IPS-11a (cell line): ENCODE results near the gene ZNF223.
A peak's percentile ranks its signal among the peaks of the same experiment; 100 is the strongest.

Experiments used
- H3K4me3 ChIP-seq: one replicate; pipeline ENCODE4 v1.5.1; 2013; ENCODE audit warnings: low read depth, low read length, control low read depth

Gene ZNF223

DNA sequence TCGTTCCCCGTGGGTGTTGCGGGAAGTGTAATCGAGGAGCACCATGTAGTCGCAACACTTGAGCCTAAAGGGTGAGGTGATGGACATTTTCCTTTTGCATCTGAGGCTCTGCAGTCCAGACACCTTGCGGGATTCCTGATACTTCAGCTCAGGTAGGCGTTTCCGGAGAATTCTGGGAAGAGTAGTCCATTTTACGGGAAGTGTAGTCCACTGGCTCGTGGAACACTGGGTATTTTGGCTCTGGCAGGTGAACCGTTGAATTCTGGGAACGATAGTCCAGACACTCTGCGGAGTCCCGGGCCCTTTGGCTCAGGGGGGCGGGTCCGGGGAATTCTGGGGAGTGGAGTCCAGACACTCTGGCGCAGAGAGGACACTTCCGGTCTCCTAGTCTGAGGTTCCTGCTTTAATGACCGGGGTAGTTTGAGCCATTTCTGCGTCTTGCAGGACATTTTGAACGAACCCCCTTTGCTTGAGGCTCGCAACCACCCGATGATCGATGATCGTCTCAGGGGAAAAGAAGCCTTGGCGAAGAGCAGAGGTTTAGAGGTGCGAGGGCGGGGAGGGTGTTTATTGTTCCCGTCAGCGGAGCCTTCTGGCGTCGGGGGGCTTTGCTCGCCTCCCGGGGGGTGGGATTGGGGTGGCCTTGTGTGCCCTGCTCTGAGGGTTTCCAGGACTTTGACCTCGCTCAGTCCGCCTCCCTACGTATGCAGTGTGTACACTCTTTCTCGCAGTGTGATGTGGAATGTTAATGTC is at the start of gene ZNF223:
TSS of gene ZNF223 (plus strand) at position 387 of the 753 bp plus-strand sequence. CDS start 3,141 bp downstream, outside the sequence.
- peak within 1 kb of the TSS; percentile 84 for H3K4me3 ChIP-seq

- H3K4me3 ChIP-seq: peak overlapping the region; percentile 82
These were observed 49.6 kb upstream of the ZNF223 start for GRCh38 chr19:44002212-44002565.

DNA sequence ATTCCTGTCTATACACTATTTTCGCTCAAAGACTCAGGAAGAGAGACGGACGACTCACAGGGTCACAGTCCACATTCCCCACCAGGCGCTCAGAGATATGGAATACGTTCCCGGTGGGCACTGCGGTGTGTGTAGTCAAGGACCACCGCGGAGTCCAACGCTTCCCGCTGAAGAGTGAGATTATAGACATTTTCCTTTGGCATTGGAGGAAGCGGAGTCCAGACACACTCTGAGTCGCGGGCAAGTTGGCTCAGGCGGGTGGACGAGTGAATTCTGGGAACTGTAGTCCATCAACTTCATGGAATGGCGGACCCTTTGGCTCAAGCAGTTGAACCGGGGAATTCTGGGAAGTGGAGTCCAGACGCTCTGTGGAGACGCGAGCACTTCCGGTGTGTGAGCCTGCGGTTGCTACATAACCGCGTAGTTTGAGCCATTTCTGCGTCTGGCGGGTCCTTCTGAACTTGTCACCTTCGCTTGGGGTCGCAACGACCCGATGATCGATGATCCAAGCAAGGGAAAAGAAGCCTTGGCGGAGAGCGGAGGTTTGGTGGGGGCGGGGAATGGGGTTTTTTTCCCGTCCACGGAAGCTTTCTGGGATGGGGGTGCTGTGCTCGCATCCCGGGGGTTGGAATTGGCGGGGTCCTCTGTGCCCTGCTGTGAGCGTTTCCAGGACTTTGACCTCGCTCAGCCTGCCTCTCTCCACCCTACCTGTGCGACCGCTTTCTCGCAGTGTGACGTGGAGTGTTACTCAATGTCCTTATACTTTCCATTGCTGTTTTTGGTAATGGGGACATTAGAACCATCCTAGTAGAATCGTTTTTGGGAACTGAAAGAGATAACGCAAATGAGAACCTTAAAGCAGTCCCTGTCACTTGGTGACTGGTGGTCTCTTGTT is 49.0 kb upstream of the ZNF223 start, which contains the start of gene ZNF230:
TSS of gene ZNF230 (plus strand) at position 392 of the 895 bp plus-strand sequence. CDS start 4,122 bp downstream, outside the sequence.
- peak within 1 kb of the TSS; percentile 82 for H3K4me3 ChIP-seq

- H3K4me3 ChIP-seq: peak overlapping the region; percentile 82
These were observed 48.3 kb upstream of the ZNF223 start for GRCh38 chr19:44003461-44004009.

- H3K4me3 ChIP-seq: no peak overlapping the region
These were observed 45.9 kb upstream of the ZNF223 start for GRCh38 chr19:44005973-44006372.

- H3K4me3 ChIP-seq: no peak overlapping the region
These were observed 44.4 kb upstream of the ZNF223 start for GRCh38 chr19:44007473-44007872.

GRCh38 chr19:44010468-44010867 is 41.4 kb upstream of the ZNF223 start:
- H3K4me3 ChIP-seq: no peak overlapping the region

DNA sequence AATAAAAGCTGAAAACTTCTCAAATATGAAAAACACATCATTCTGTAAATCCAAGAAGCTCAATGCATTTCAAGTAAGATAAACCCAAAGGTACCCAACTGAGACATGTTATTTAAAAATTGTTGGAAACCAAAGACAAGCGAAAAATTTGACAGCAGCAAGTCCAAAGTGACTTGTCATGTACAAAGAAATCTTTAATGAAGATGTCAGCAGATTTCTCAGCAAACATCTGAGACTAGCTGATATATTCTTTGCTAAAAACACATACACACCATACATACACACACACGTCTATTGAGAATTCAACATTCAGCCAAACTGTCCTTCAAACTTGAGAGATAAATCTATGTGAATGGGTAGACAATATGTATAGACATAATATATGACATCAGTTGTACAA is 32.3 kb upstream of the ZNF223 start:
- no peak overlapping the region for H3K4me3 ChIP-seq

DNA sequence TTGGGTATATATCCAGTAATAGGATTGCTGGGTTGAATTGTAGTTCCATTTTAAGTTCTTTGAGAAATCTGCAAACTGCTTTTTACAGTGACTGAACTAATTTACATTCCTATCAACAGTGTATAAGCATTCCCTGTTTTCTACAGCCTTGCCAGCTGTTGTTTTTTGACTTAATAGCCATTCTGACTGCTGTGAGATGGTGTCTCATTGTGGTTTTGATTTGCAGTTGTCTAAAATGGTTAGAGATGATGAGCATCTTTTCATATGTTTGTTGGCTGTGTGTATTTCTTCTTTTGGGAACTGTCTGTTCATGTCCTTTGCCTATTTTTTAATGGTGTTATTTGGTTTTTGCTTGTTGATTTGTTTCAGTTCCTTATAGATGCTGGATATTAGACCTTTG is 30.6 kb upstream of the ZNF223 start:
- no peak overlapping the region for H3K4me3 ChIP-seq

DNA sequence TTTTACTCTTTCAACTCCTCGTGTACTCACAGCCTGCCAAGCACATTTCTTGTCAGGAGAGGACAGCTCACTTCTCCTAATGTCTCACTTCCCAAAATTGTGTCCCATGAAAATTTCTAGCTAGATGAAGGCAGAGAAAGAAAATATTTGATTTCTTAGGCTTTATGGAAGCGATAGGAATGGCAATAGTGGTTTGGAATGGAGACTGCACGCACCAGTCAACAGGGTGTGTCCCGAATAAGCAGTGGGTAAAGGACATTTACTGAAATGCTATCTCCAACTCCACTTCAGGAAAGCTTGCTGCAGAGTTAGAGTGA is 27.0 kb upstream of the ZNF223 start:
- H3K4me3 ChIP-seq: peak overlapping the region; percentile 91

DNA sequence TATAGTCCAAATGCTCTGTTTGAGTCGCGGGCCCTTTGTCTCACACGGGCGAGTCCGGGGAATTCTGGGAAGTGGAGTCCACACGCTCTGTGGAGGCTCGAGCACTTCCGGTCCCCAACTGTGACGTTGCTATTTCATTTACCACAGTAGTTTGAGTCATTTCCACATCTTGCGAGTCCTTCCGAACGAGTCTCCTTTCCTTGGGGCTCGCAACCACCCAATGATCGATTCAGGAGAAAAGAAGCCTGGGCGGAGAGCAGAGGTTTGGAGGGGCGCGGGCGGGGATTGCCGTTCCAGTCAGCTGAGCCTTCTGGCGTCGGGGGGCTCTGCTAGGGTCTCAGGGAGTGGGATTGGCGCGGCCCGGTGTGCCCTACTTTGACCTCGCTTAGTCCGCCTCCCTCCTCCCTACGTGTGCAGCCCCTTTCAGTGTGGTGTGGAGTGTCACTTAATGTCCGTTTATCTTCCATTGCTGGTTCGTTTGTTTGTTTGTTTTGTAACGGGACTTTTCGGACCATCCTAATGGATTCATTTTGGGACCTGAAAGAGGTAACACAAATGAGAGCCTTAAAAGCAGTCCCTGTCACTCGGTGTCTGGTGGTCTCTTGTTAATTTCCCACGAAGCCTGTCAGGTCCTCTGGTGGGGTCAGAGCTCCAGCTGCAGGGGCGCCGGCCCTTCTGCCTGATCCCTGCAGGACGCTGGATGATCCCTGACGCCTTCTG is 26.5 kb upstream of the ZNF223 start, which contains the start of gene ZNF222:
TSS of gene ZNF222 (plus strand) at position 163 of the 720 bp plus-strand sequence. CDS start at position 221, 58 bp downstream.
- H3K4me3 ChIP-seq: peak within 1 kb of the TSS; percentile 91

DNA sequence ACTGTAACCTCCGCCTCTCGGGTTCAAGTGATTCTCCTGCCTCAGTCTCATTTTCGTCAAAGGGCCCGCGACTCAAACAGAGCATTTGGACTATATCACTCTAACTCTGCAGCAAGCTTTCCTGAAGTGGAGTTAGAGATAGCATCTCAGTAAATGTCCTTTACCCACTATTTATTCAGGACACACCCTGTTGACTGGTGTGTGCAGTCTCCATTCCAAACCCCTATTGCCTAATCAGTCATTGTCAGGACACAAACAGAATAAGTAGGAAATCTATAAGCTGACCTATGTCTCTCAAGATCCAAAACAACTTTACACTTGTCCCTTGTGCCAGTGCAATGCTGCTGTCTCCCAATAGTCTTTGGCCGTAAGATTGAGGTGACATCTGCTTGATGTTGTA is 25.2 kb upstream of the ZNF223 start:
- H3K4me3 ChIP-seq: no peak overlapping the region

DNA sequence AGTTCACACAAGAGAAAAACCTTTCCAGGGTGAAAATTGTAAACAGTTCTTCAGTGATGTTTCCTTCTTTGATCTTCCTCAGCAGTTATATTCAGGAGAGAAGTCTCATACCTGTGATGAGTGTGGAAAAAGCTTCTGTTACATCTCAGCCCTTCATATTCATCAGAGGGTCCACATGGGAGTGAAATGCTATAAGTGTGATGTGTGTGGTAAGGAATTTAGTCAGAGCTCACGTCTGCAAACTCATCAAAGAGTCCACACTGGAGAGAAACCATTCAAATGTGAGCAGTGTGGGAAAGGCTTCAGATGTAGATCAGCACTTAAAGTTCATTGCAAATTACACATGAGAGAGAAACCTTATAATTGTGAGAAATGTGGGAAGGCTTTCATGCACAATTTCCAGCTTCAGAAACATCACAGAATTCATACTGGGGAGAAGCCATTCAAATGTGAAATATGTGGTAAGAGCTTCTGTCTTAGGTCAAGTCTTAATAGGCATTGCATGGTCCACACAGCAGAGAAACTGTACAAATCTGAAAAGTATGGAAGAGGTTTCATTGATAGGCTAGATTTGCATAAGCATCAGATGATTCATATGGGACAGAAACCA is 19.7 kb upstream of the ZNF223 start:
- H3K4me3 ChIP-seq: no peak overlapping the region

- H3K4me3 ChIP-seq: no peak overlapping the region
These were observed 9.7 kb upstream of the ZNF223 start for GRCh38 chr19:44042147-44042546.

- H3K4me3 ChIP-seq: peak overlapping the region; percentile 84
These were observed 841 bp upstream of the ZNF223 start for GRCh38 chr19:44050740-44051649.

DNA sequence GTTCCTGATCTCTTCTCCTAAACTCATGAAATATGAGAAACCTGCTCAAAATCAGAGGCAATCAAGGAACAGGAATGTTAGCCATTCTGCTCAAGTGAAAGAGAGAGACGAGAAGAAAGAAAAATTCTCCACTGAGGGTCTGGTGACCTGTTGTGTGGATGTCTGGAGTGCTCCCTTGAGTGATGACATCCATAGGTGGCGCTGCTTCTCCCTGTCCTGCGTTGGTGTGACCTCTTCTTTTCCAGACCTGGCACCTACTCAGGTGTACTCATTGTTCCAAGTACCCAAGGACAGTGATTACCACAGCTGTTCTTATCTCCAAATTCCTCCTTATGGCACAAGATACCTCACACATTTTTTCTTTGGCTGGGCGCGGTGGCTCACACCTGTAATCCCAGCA is 4.0 kb downstream of the ZNF223 start:
- no peak overlapping the region for H3K4me3 ChIP-seq

DNA sequence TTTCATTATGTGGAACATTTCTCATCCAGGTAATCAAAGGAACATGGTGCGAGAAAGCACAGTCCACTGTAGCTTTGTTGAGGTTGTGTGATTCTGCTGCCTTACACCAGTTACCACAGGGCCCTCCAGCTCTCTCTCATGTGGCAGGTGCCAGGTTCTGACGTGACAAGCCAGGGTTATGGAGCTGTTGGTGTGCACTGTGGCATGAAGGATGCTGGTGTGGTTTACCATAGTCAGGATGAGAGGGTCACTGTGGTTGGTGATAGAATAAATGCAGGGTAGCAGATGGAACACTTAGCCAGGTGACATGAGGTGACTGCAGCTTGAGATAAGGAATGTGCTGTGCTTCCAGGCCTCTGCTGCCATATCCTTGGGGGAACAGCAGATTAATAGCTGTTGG is 7.4 kb downstream of the ZNF223 start:
- H3K4me3 ChIP-seq: no peak overlapping the region

DNA sequence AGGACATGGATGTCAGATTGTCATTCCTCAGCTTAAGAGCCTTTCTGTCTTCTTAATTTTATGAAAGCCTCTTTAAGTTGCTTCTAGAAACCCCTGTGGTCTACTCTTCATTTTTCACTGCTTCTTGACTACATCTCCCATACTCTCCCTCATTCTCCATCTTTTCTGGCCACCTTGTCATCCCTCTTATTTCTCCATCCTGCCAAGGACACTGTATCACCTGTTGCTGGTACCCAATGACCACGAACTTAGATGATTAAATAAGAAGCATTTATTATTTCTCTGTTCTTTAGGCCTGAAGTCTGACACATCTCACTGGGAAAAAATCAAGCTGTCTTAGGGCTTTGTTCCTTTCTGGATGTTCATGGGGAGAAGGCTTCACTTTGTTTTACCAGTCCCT is 9.2 kb downstream of the ZNF223 start:
- H3K4me3 ChIP-seq: no peak overlapping the region

GRCh38 chr19:44066305-44066704 is 14.5 kb downstream of the ZNF223 start:
- no peak overlapping the region for H3K4me3 ChIP-seq

GRCh38 chr19:44069415-44069814 is 17.6 kb downstream of the ZNF223 start:
- H3K4me3 ChIP-seq: no peak overlapping the region
